Ascending aorta (tissue), 2 donors: ENCODE data around the gene ITPRIPL2. TPM values are rescaled to one million over a fixed set of nuclear protein-coding genes. Genes with fewer than 3 reads are reported as not detected.

Experiments
- DNase-seq, 2 donors: peaks; one replicate each; pipeline ENCODE4 v3.0.0-alpha.2; 2019; ENCODE audit warnings: low spot score in 2 of 2
- H3K27ac ChIP-seq, 2 donors: fragments of 200-600 bp; sonication (generic); one replicate each; pipeline ENCODE4 v1.5.1; 2016 to 2017; ENCODE audit warnings: mild to moderate bottlenecking in 1 of 2
- H3K27me3 ChIP-seq: fragments of 200-600 bp; sonication (generic); one replicate; pipeline ENCODE4 v1.5.1; 2017
- H3K36me3 ChIP-seq, 2 donors: fragments of 200-600 bp; sonication (generic); one replicate each; pipeline ENCODE4 v1.5.1; 2016
- H3K4me1 ChIP-seq, 2 donors: fragments of 200-600 bp; sonication (generic); one replicate each; pipeline ENCODE4 v1.5.1; 2016 to 2017; ENCODE audit warnings: mild to moderate bottlenecking in 1 of 2
- H3K4me3 ChIP-seq, 2 donors: fragments of 200-600 bp; sonication (generic); one replicate each; pipeline ENCODE4 v1.5.1; 2016 to 2017; ENCODE audit warnings: mild to moderate bottlenecking in 1 of 2
- H3K9me3 ChIP-seq, 2 donors: fragments of 200-600 bp; sonication (generic); one replicate each; pipeline ENCODE4 v1.5.1; 2016
- CTCF ChIP-seq, 3 experiments: fragments of 200-600 bp in 2 of 3; fragments of 450-650 bp in 1 of 3; sonication (generic) in 2 of 3; IDR thresholded peaks; one replicate each; pipeline ENCODE4 v1.5.1; 2016 to 2019; ENCODE audit warnings: antibody characterized with exemption in 3 of 3, mild to moderate bottlenecking in 1 of 3, moderate library complexity in 1 of 3
- intact Hi-C: fragments of 100-400 bp; cut with DNase I; formaldehyde crosslinking; loops from one replicate; pipeline ENCODE4 v1.15.1; 2023
- total RNA-seq: library from RNA; depleted of rRNA; stranded (reverse); fragments of >200 nt; gene quantifications from one replicate; pipeline ENCODE4 v1.1.0, GENCODE V29; 2016

The ITPRIPL2 gene
- total RNA-seq, 1 donor from 2014 or later: 94.5 TPM

- no peaks in the 10 kb centered on the region for H3K9me3 ChIP-seq
- TF ChIP-seq CTCF (IDR thresholded peaks at IDR 0.05): no peak
- DNase-seq: peak in 1 of 2 donors; percentile 4
- H3K4me1 ChIP-seq: peaks cover 0 to 2% of the 10 kb centered on the region in 2 donors
- H3K27me3 ChIP-seq: no peaks in the 10 kb centered on the region
- no peak overlapping the region for H3K27ac ChIP-seq
- H3K4me3 ChIP-seq: no peak overlapping the region
- intact Hi-C loops: loop anchor here (5.0 kb wide), 1 partner anchor 434 kb away; the partner anchor contains the start of genes CCP110 and GDE1
- no peaks in the 10 kb centered on the region for H3K36me3 ChIP-seq
Measured at GRCh38 chr16:19088341-19088916, 25.3 kb upstream of the ITPRIPL2 start.

DNA sequence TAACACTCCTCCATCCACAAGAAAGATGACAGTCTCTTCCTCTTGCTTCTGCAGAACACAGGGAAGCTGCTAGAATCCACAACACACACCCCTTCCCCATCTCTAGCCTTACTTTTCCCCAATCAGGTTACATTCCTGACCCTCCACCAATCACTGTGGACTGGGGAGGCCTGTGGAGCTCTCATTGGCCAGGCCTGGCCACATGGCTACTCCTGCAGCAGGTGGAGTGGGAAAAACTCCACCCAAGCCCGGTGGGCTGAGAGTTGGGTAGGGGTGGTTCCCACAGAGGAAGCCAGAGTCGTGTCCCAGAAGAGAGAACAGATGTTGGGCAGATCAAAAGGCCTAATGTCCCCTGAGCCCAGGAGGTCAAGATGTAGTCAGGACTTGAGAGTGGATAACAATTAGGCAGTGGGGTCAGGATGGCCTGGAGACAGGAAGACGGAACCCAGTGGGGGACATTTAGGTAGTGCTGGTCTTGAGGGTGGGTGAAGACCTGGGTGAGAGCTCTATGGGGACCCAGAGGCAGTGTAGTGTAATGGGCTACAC lies 24.3 kb upstream of the ITPRIPL2 start:
- DNase-seq: no peak
- TF ChIP-seq CTCF (IDR thresholded peaks at IDR 0.05): no peak
- no peak overlapping the region for H3K27ac ChIP-seq
- H3K36me3 ChIP-seq: no peaks in the 10 kb centered on the region
- no peaks in the 10 kb centered on the region for H3K9me3 ChIP-seq
- H3K4me1 ChIP-seq: peaks cover 0 to 2% of the 10 kb centered on the region in 2 donors
- intact Hi-C loops: loop anchor here (5.0 kb wide), 1 partner anchor 433 kb away; the partner anchor contains the start of genes CCP110 and GDE1
- H3K27me3 ChIP-seq: no peaks in the 10 kb centered on the region
- H3K4me3 ChIP-seq: no peak overlapping the region

DNA sequence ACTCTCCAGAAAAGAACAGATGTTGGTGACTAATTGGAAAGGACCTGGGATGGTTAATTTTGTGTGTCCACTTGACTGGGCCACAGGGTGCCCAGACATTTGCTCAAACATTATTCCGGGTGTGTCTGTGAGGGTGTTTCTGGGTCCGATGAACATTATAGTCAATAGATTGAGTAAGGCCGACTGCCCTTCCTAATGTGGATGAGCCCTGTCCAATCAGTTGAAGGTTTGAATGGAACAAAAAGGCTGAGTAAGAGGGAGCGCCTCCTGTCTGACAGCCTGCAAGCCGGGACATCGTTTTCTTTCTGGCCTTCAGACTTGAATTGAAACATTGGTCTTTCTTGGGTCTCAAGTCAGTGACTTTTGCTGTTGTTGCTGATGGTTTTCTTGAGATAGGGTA lies 22.8 kb upstream of the ITPRIPL2 start:
- no peak for TF ChIP-seq CTCF (IDR thresholded peaks at IDR 0.05)
- DNase-seq: no peak
- no peak overlapping the region for H3K27ac ChIP-seq
- no peaks in the 10 kb centered on the region for H3K9me3 ChIP-seq
- H3K36me3 ChIP-seq: no peaks in the 10 kb centered on the region
- peaks cover 0 to 2% of the 10 kb centered on the region in 2 donors for H3K4me1 ChIP-seq
- no peaks in the 10 kb centered on the region for H3K27me3 ChIP-seq
- intact Hi-C loops: no loop called here
- no peak overlapping the region for H3K4me3 ChIP-seq

DNA sequence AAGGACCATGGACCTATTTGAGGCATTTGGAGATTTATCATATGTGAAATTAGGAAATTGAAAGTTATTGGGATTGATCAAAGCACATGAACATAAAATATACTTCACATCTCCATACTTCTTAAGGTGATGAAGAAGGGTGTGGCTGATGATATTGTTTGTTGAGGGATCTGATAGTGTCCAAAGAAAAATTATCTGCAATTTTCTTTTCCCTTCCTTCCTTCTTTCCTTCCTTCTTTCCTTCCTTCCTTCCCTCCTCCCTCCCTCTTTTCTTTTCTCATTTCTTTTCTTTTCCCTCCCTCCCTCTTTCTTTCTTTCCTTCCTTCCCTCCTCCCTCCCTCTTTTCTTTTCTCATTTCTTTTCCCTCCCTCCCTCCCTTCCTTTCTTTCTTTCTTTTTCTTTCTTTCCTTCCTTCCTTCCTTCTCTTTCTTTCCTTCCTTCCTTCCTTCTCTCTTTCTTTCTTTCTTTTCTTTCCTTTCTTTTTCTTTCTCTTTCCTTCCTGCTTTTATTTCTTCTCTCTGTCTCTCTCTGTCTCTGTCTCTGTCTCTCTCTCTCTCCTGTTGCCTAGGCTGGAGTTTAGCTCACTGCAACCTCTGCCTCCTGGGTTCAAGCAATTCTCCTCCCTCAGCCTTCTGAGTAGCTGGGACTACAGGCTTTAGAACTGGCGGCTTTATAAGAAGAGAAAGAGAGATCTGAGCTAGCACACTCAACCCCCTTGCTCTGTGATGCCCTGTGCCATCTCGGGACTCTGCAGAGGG lies 20.9 kb upstream of the ITPRIPL2 start:
- Histone ChIP-seq H3K4me1 (no peaks in the 10 kb centered on the region), H3K4me3 (no peak overlapping the region), H3K36me3 (no peaks in the 10 kb centered on the region), H3K27ac (no peak overlapping the region), H3K27me3 (no peaks in the 10 kb centered on the region), H3K9me3 (no peaks in the 10 kb centered on the region)
- no peak for DNase-seq
- intact Hi-C loops: no loop called here
- no peak for TF ChIP-seq CTCF (IDR thresholded peaks at IDR 0.05)

GRCh38 chr16:19093631-19094541 lies 19.9 kb upstream of the ITPRIPL2 start:
- TF ChIP-seq CTCF (IDR thresholded peaks at IDR 0.05): no peak
- no peaks in the 10 kb centered on the region for H3K9me3 ChIP-seq
- no peaks in the 10 kb centered on the region for H3K27me3 ChIP-seq
- H3K27ac ChIP-seq: no peak overlapping the region
- no peak for DNase-seq
- H3K4me1 ChIP-seq: no peaks in the 10 kb centered on the region
- H3K4me3 ChIP-seq: no peak overlapping the region
- no peaks in the 10 kb centered on the region for H3K36me3 ChIP-seq
- intact Hi-C loops: no loop called here
